PC-3 (cell line): Measurements from ENCODE around the gene EPHA3.

Experiments
- EZH2phosphoT487 ChIP-seq: fragments of 300-600 bp; sonication (generic); IDR thresholded peaks from 2 replicates; pipeline ENCODE4 v1.6.1; 2018; ENCODE audit warnings: mild to moderate bottlenecking, antibody characterized with exemption, low read length, borderline replicate concordance
- TF ChIP-seq, protein P1 (sequence below): fragments of 300-600 bp; sonication (generic); conservative IDR thresholded peaks from 2 replicates; pipeline ENCODE4 v1.5.1; 2017; ENCODE audit warnings: antibody characterized with exemption, low read depth, mild to moderate bottlenecking, low read length

DNA sequence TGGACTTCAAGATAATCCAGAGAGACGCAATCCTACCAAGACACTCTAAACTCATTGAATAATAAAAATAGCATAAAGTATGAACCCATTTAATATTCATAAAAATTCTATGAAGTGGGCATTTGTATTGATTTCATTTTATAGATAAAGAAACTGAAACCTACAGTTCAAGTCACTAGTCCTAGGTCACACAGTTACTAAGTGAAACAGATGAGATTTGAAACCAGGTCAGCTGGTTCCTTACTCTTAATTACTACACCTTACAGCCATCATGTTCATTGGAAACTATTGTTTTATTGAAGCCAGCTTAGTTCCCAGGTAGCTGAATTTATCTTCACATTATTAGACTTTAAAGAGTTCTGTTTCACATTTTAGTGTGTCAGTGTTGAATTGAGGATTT lies 158.7 kb downstream of the EPHA3 start:
- no peak for TF ChIP-seq EZH2phosphoT487
- TF ChIP-seq, protein P1, sequence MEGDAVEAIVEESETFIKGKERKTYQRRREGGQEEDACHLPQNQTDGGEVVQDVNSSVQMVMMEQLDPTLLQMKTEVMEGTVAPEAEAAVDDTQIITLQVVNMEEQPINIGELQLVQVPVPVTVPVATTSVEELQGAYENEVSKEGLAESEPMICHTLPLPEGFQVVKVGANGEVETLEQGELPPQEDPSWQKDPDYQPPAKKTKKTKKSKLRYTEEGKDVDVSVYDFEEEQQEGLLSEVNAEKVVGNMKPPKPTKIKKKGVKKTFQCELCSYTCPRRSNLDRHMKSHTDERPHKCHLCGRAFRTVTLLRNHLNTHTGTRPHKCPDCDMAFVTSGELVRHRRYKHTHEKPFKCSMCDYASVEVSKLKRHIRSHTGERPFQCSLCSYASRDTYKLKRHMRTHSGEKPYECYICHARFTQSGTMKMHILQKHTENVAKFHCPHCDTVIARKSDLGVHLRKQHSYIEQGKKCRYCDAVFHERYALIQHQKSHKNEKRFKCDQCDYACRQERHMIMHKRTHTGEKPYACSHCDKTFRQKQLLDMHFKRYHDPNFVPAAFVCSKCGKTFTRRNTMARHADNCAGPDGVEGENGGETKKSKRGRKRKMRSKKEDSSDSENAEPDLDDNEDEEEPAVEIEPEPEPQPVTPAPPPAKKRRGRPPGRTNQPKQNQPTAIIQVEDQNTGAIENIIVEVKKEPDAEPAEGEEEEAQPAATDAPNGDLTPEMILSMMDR, result no peak
